Panc1 (cell line): Measurements from ENCODE around the gene SNX13.

Experiments used
- POLR2AphosphoS5 ChIP-seq: IDR thresholded peaks from 2 replicates; pipeline ENCODE4 v1.6.1; 2012; ENCODE audit warnings: mild to moderate bottlenecking, low read depth, low read length, moderate library complexity
- TF ChIP-seq, protein P1 (sequence below): fragments of 450-650 bp; IDR thresholded peaks from 2 replicates; pipeline ENCODE4 v1.5.1; 2017; ENCODE audit warnings: mild to moderate bottlenecking

DNA sequence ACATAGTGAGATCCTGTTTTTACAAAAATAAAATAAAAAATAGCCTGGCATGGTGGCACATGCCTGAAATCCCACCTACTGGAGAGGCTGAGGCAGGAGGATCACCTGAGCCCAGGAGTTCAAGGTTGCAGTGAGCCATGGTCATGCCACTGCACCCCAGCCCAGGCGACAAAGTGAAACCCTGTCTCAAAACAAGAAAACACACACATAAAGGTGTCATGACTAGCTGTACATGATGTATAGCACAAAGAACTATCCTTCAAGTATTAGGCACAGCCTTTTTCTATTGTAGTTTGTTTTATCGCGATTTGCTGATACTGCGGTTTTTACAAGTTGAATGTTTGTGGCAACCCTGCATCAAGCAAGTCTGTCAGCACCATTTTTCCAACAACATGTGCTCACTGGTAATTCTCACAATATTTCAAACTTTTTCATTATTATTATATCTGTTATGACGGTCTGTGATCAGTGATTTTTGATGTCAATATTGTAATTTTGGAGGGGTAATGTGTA lies 11.5 kb upstream of the SNX13 start:
- TF ChIP-seq, protein P1, sequence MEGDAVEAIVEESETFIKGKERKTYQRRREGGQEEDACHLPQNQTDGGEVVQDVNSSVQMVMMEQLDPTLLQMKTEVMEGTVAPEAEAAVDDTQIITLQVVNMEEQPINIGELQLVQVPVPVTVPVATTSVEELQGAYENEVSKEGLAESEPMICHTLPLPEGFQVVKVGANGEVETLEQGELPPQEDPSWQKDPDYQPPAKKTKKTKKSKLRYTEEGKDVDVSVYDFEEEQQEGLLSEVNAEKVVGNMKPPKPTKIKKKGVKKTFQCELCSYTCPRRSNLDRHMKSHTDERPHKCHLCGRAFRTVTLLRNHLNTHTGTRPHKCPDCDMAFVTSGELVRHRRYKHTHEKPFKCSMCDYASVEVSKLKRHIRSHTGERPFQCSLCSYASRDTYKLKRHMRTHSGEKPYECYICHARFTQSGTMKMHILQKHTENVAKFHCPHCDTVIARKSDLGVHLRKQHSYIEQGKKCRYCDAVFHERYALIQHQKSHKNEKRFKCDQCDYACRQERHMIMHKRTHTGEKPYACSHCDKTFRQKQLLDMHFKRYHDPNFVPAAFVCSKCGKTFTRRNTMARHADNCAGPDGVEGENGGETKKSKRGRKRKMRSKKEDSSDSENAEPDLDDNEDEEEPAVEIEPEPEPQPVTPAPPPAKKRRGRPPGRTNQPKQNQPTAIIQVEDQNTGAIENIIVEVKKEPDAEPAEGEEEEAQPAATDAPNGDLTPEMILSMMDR, result no peak
- no peak for TF ChIP-seq POLR2AphosphoS5
